ENCODE measurements around the gene MIS18BP1.

MIS18BP1 gene

DNA sequence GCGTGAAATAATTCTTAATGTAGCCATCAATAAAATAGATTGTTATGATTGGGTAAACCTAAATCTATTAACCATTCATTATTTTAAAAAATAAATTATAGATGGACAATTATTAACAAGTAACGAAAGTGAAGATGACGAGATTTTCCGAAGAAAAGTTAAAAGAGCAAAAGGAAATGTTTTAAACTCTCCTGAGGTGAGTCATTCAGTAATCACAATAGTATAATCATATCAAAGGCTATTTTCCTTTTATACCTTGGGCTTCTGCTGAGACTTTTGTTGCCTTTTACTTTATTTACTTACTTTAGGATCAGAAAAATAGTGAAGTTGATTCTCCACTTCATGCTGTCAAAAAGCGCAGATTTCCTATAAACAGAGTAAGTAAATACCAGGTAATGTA lies 71.7 kb downstream of the MIS18BP1 start:
- no peaks in the 10 kb centered on the region for H3K36me3 ChIP-seq (replicated peaks; ENCODE audit: insufficient read depth, low read length)
- H3K9ac ChIP-seq (ENCODE audit: low read length), result no peak overlapping the region
- no peak overlapping the region for H3K27ac ChIP-seq (ENCODE audit: low read length)
- no peak overlapping the region for H3K4me3 ChIP-seq (ENCODE audit: low read length)
- H3F3A ChIP-seq (ENCODE audit: insufficient read depth, low read length), result no peaks in the 10 kb centered on the region
- TF ChIP-seq EZH2 (optimal IDR thresholded peaks at IDR 0.05; ENCODE audit: low read depth, low read length), result no peak
- no peak for TF ChIP-seq EZH2phosphoT487 (IDR thresholded peaks at IDR 0.05; ENCODE audit: low read length)
- TF ChIP-seq, protein P1, sequence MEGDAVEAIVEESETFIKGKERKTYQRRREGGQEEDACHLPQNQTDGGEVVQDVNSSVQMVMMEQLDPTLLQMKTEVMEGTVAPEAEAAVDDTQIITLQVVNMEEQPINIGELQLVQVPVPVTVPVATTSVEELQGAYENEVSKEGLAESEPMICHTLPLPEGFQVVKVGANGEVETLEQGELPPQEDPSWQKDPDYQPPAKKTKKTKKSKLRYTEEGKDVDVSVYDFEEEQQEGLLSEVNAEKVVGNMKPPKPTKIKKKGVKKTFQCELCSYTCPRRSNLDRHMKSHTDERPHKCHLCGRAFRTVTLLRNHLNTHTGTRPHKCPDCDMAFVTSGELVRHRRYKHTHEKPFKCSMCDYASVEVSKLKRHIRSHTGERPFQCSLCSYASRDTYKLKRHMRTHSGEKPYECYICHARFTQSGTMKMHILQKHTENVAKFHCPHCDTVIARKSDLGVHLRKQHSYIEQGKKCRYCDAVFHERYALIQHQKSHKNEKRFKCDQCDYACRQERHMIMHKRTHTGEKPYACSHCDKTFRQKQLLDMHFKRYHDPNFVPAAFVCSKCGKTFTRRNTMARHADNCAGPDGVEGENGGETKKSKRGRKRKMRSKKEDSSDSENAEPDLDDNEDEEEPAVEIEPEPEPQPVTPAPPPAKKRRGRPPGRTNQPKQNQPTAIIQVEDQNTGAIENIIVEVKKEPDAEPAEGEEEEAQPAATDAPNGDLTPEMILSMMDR (IDR thresholded peaks at IDR 0.05; ENCODE audit: low read length), result no peak
- no peak overlapping the region for H2AFZ ChIP-seq (ENCODE audit: low read length)
- no peaks in the 10 kb centered on the region for H3K27me3 ChIP-seq (replicated peaks; ENCODE audit: insufficient read depth, low read length)
- H3K4me1 ChIP-seq (ENCODE audit: low read length), result no peaks in the 10 kb centered on the region
- no peaks in the 10 kb centered on the region for H3K9me2 ChIP-seq (replicated peaks; ENCODE audit: insufficient read depth, low read length)
- no peak overlapping the region for H3K4me2 ChIP-seq (ENCODE audit: low read depth, low read length)
- no peaks in the 10 kb centered on the region for H3K9me3 ChIP-seq (replicated peaks; ENCODE audit: insufficient read depth, low read length)
- H3K79me2 ChIP-seq (ENCODE audit: low read length), result no peaks in the 10 kb centered on the region
- DNase-seq, result no peak
- H4K20me1 ChIP-seq (ENCODE audit: insufficient read depth, low read length), result no peaks in the 10 kb centered on the region

DNA sequence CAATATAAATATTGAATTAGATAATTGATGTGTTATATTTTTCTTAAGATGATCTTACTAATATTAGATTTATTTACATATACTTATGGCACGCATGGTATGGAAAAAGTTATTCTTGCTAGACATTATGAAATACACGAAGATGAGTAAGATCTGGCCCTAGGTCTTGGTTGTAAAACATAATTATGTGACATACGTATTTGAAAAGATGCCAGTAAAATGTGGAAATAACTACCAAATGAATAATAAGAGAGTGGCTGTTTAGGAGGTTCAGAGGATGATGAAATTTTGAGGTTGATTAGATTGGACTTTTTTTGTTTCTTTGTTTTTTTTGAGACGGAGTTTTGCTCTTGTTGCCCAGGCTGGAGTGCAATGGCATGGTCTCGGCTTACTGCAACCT lies 75.9 kb downstream of the MIS18BP1 start:
- Histone ChIP-seq H3F3A (ENCODE audit: insufficient read depth, low read length) (no peaks in the 10 kb centered on the region), H3K9me3 (replicated peaks; ENCODE audit: insufficient read depth, low read length) (no peaks in the 10 kb centered on the region), H4K20me1 (ENCODE audit: insufficient read depth, low read length) (no peaks in the 10 kb centered on the region), H3K36me3 (replicated peaks; ENCODE audit: insufficient read depth, low read length) (no peaks in the 10 kb centered on the region), H3K4me2 (ENCODE audit: low read depth, low read length) (no peak overlapping the region), H3K4me3 (ENCODE audit: low read length) (no peak overlapping the region), H3K27ac (ENCODE audit: low read length) (no peak overlapping the region), H3K79me2 (ENCODE audit: low read length) (no peaks in the 10 kb centered on the region), H3K4me1 (ENCODE audit: low read length) (no peaks in the 10 kb centered on the region), H3K9ac (ENCODE audit: low read length) (no peak overlapping the region), H3K27me3 (replicated peaks; ENCODE audit: insufficient read depth, low read length) (no peaks in the 10 kb centered on the region), H3K9me2 (replicated peaks; ENCODE audit: insufficient read depth, low read length) (no peaks in the 10 kb centered on the region), H2AFZ (ENCODE audit: low read length) (no peak overlapping the region)
- TF ChIP-seq EZH2phosphoT487 (IDR thresholded peaks at IDR 0.05; ENCODE audit: low read length) (no peak), EZH2 (optimal IDR thresholded peaks at IDR 0.05; ENCODE audit: low read depth, low read length) (no peak)
- TF ChIP-seq, protein P1 (IDR thresholded peaks at IDR 0.05; ENCODE audit: low read length), result no peak
- no peak for DNase-seq

- no peak for DNase-seq
- H4K20me1 ChIP-seq (ENCODE audit: insufficient read depth, low read length), result no peaks in the 10 kb centered on the region
- no peak overlapping the region for H3K27ac ChIP-seq (ENCODE audit: low read length)
- H3K4me1 ChIP-seq (ENCODE audit: low read length), result no peaks in the 10 kb centered on the region
- H3K27me3 ChIP-seq (replicated peaks; ENCODE audit: insufficient read depth, low read length), result no peaks in the 10 kb centered on the region
- H3K9me3 ChIP-seq (replicated peaks; ENCODE audit: insufficient read depth, low read length), result no peaks in the 10 kb centered on the region
- H3K4me3 ChIP-seq (ENCODE audit: low read length), result no peak overlapping the region
- TF ChIP-seq EZH2 (optimal IDR thresholded peaks at IDR 0.05; ENCODE audit: low read depth, low read length) (no peak), EZH2phosphoT487 (IDR thresholded peaks at IDR 0.05; ENCODE audit: low read length) (no peak)
- TF ChIP-seq, protein P1 (IDR thresholded peaks at IDR 0.05; ENCODE audit: low read length), result no peak
- H3K36me3 ChIP-seq (replicated peaks; ENCODE audit: insufficient read depth, low read length), result no peaks in the 10 kb centered on the region
- H3K9me2 ChIP-seq (replicated peaks; ENCODE audit: insufficient read depth, low read length), result no peaks in the 10 kb centered on the region
- H3K9ac ChIP-seq (ENCODE audit: low read length), result no peak overlapping the region
- H2AFZ ChIP-seq (ENCODE audit: low read length), result no peak overlapping the region
- no peaks in the 10 kb centered on the region for H3F3A ChIP-seq (ENCODE audit: insufficient read depth, low read length)
- no peak overlapping the region for H3K4me2 ChIP-seq (ENCODE audit: low read depth, low read length)
- H3K79me2 ChIP-seq (ENCODE audit: low read length), result no peaks in the 10 kb centered on the region
These were observed 83.1 kb downstream of the MIS18BP1 start for GRCh38 chr14:45169906-45170305.
